Measurements from ENCODE around the gene DDX54. TPM values are rescaled to one million over a fixed set of nuclear protein-coding genes. Genes with fewer than 3 reads are reported as not detected.
"Not testable (repeated sequence)": the region's sequence is repeated elsewhere in the genome, so short reads cannot be mapped to it uniquely, and the experiment has no call there.

The DDX54 gene
- total RNA-seq, 1 donor from 2014 or later, result 33.5 TPM

DNA sequence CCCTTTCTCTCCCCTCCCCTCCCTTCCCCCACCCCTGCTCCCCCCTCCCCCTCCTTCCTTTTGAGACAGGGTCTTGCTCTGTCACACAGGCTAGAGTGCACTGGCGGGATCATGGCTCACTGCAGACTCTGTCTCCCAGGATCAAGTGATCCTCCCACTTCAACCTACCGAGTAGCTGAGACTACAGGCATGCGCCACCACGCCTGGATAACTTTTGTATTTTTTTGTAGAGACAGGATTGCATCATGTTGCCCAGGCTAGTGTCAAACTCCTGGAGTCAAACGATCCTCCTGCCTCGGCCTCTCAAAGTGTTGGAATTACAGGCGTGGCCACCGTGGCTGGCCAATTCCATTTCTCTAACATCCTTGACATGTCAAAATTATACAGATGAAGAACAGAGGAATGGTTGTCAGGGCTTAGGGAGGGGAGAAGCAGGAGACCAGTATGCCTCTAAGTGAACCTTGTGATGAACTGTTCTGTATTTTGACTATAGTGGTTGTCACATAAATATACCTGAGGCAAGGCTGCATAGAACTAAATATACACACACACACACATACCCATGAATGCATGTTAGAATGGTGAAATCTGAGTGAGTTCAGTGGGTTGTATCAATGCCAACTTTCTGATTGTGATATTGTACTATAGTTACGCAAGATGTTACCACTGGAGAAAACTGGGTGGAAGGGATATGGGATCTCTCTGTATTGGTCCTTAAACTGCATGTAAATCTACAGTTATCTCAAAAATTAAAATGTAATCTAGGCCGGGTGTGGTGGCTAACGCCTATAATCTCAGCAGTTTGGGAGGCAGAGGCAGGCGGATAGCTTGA, 39.3 kb downstream of the DDX54 start:
- DNase-seq (ENCODE audit: low spot score) (no peak), ATAC-seq (peak; percentile 38)

DNA sequence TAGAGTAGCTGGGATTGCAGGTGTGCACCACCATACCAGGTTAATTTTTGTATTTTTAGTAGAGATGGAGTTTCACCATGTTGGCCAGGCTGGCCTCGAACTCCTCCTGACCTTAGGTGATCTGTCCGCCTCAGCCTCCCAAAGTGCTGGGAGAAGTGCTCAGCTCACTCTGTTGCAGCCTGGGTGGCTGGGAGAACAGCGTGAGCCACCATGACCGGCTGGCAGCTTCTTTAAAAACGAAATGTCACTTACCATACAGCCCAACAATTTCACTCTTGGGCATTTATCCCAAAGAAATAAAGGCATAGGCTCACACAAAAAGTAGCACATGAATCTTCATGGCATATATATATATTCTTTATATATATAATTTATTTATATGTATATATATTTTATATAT, 40.5 kb downstream of the DDX54 start:
- DNase-seq (ENCODE audit: low spot score) (no peak), ATAC-seq (no peak)

DNA sequence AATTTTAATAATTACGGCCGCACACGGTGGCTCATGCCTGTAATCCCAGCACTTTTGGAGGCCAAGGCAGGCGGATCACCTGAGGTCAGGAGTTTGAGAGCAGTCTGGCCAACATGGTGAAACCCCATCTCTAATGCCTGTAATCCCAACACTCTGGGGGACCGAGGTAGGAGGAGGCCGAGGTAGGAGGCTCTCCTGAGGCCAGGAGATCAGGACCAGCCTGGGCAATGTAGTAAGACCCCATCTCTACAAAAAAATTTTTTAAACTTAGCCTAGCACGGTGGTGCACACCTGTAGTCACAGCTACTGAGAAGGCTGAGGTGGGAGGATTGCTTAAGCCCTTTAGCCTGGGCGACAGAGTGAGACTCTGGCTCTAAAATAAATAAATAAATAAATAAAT, 41.3 kb downstream of the DDX54 start:
- ATAC-seq (no peak), DNase-seq (ENCODE audit: low spot score) (no peak)

- peak; percentile 38 for ATAC-seq
- DNase-seq (ENCODE audit: low spot score), result no peak
These were observed 42.4 kb downstream of the DDX54 start for GRCh38 chr12:113142886-113143332.

GRCh38 chr12:113142173-113142885, 42.9 kb downstream of the DDX54 start:
- DNase-seq (ENCODE audit: low spot score) (no peak), ATAC-seq (peak; percentile 54)

DNA sequence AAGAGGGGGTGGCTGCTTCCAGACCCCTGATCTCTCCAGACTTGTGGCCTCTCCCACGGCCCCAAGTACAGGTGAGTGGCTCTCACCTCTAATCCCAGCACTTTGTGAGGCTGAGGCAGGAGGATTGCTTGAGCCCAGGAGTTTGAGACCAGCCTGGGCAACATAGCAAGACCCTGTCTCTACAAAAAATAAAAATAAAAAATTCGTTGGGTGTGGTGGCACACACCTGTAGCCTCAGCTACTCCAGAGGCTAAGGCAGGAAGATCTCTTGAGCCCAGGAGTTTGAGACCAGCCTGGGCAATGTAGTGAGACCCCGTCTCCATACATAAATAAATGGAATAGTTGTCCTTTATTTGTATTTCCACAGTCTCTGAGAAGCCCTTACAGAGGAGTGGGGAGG, 43.6 kb downstream of the DDX54 start:
- DNase-seq (ENCODE audit: low spot score); ATAC-seq: not testable (repeated sequence)

- DNase-seq (ENCODE audit: low spot score) (no peak), ATAC-seq (no peak)
These were observed 44.6 kb downstream of the DDX54 start for GRCh38 chr12:113140706-113141105.

- DNase-seq (ENCODE audit: low spot score) (no peak), ATAC-seq (no peak)
These were observed 46.5 kb downstream of the DDX54 start for GRCh38 chr12:113138826-113139225.

GRCh38 chr12:113137861-113138783, 47.2 kb downstream of the DDX54 start:
- ATAC-seq, result no peak
- DNase-seq (ENCODE audit: low spot score), result no peak

GRCh38 chr12:113136990-113137511, 48.2 kb downstream of the DDX54 start:
- no peak for ATAC-seq
- no peak for DNase-seq (ENCODE audit: low spot score)

GRCh38 chr12:113136128-113136989, 48.9 kb downstream of the DDX54 start:
- DNase-seq (ENCODE audit: low spot score) (no peak), ATAC-seq (peak; percentile 25)

GRCh38 chr12:113135178-113136127, 49.8 kb downstream of the DDX54 start, which contains the start of gene RASAL1:
Gene RASAL1, minus strand, starts transcription at chr12:113135761. Its CDS starts 299 bp downstream, at chr12:113135462.
- peak; percentile 87 for ATAC-seq

GRCh38 chr12:113134521-113134951, 50.7 kb downstream of the DDX54 start:
- no peak for DNase-seq (ENCODE audit: low spot score)
- ATAC-seq, result no peak

More at GRCh38 chr12:113135178-113136127, 49.8 kb downstream of the DDX54 start, which contains the start of gene RASAL1:
- no peak for DNase-seq (ENCODE audit: low spot score)

- DNase-seq (ENCODE audit: low spot score) (no peak), ATAC-seq (no peak)
These were observed 51.2 kb downstream of the DDX54 start for GRCh38 chr12:113134071-113134470.

DNA sequence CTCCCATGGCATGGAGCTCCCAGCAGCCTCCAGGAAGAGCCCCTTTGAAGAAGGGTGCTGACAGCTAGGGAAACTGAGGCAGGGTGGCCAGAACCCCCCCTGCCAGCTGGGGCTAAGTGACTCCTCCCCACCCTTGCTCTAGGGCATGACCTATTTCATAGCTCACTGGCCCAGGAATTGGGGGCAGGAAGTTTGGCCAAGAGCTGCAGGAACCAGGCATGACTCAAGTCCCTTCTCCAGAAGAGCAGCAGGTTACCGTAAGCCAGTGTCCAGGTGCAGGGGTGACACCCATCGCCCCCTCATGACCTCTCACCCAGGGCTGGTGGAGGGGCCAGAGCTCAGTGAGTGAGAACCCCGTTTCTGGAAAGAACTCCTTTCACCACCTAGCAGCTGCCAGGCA, 51.6 kb downstream of the DDX54 start:
- DNase-seq (ENCODE audit: low spot score) (no peak), ATAC-seq (no peak)

DNA sequence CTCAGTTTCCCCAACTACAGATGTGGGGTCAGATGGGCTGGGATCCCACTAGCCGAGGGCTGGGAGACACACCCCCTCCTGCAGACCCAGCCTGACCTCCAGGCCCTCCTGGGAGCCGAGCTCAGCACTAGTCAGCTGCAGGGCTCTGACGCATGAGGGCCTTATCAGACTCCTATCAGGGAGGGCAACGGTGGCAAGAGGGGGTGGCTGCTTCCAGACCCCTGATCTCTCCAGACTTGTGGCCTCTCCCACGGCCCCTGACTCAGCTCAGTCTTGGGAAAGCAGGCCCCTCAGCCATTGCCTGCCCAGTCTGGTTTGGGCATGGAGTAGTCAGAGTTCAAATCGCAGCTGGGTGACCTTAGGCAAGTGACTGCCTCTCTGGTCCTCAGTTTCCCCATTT, 52.2 kb downstream of the DDX54 start:
- no peak for DNase-seq (ENCODE audit: low spot score)
- no peak for ATAC-seq

GRCh38 chr12:113131556-113131955, 53.7 kb downstream of the DDX54 start:
- DNase-seq (ENCODE audit: low spot score), result no peak
- ATAC-seq, result no peak

DNA sequence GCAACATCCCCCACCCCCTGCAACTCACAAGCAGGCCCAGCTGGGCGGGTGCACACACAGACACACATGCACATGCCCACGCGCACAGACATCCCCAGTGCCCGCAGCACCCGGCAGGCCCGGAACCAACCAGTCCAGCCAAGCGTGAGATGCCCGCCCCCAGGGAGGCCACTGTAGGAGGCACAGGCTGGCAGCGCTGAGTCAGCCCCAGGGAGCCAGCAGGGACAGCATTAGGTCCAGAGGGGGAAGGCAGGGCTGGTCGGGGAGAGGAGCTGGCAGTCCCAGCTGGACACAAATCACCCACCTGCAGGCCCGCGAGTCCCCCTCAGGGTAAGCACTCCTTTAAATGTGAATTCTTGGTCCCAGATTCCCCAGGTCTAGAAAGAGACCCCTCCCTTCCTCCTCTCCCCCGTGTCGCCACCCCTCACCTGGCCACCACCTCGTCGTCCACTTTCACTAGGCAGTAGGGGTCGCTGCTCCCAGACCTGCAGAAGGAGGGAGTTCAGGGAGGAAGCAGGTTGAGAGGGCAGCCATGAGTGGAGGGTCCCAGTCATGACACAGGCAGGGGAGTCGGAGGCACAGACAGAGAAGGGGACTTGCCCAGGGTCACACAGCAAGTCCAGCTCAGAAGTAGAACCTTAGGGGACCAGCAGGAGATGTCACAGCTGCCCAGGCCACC, 54.7 kb downstream of the DDX54 start:
- ATAC-seq (no peak), DNase-seq (ENCODE audit: low spot score) (no peak)
